SU-DHL-6 (cell line): ENCODE measurements around the gene GPR68.

Experiments
- H2AFZ ChIP-seq: fragments of 200-600 bp; sonication (generic); 2 replicates; pipeline ENCODE4 v1.6.1; 2014; ENCODE audit warnings: low read depth, mild to moderate bottlenecking, moderate library complexity, mixed read lengths, antibody characterized with exemption, low read length; ENCODE audit not compliant: severe bottlenecking
- H3F3A ChIP-seq: fragments of 200-600 bp; shearing (Covaris generic); 2 replicates; pipeline ENCODE4 v1.6.0; 2016; ENCODE audit warnings: antibody characterized with exemption, mild to moderate bottlenecking; ENCODE audit not compliant: insufficient read depth
- H3K27ac ChIP-seq: fragments of 200-600 bp; sonication (generic); 2 replicates; pipeline ENCODE4 v1.5.1; 2016; ENCODE audit warnings: low read depth, mild to moderate bottlenecking, low read length, moderate library complexity, mixed read lengths
- H3K27me3 ChIP-seq: fragments of 200-600 bp; sonication (generic), shearing (Covaris generic); 2 replicates; pipeline ENCODE4 v1.6.0; 2014; ENCODE audit warnings: mild to moderate bottlenecking, low read length
- H3K36me3 ChIP-seq: fragments of 200-600 bp; sonication (generic); 2 replicates; pipeline ENCODE4 v1.6.1; 2014; ENCODE audit warnings: mild to moderate bottlenecking, low read length, mixed read lengths
- H3K4me2 ChIP-seq: fragments of 300-600, 200-600 bp; shearing (Covaris generic), sonication (generic); 2 replicates; pipeline ENCODE4 v1.6.0; 2014; ENCODE audit warnings: low read length, low read depth, mild to moderate bottlenecking; ENCODE audit not compliant: poor library complexity, severe bottlenecking
- H3K4me3 ChIP-seq: fragments of 200-600 bp; sonication (generic); 2 replicates; pipeline ENCODE4 v1.5.1; 2014; ENCODE audit warnings: antibody characterized with exemption, low read length, mild to moderate bottlenecking, mixed read lengths; ENCODE audit not compliant: insufficient read depth, poor library complexity, severe bottlenecking
- H3K79me2 ChIP-seq: fragments of 200-600 bp; sonication (generic); 2 replicates; pipeline ENCODE4 v1.6.1; 2014; ENCODE audit warnings: mild to moderate bottlenecking, low read length, moderate library complexity; ENCODE audit not compliant: insufficient read depth
- H3K9ac ChIP-seq: fragments of 200-600 bp; sonication (generic); 2 replicates; pipeline ENCODE4 v1.7.0; 2014; ENCODE audit warnings: mild to moderate bottlenecking, low read length
- H3K9me2 ChIP-seq: fragments of 200-600 bp; sonication (generic); replicated peaks from 2 replicates; pipeline ENCODE4 v1.6.1; 2014; ENCODE audit warnings: low read length; ENCODE audit not compliant: insufficient read depth
- H3K9me3 ChIP-seq: fragments of 200-600 bp; sonication (generic); 2 replicates; pipeline ENCODE4 v1.6.1; 2014; ENCODE audit warnings: low read length, mixed read lengths; ENCODE audit not compliant: insufficient read depth
- H4K20me1 ChIP-seq: fragments of 200-600 bp; sonication (generic); 2 replicates; pipeline ENCODE4 v1.6.1; 2014; ENCODE audit warnings: low read depth, mild to moderate bottlenecking, antibody characterized with exemption, low read length, moderate library complexity, mixed read lengths
- EZH2phosphoT487 ChIP-seq: fragments of 200-600 bp; sonication (generic), shearing (Covaris generic); conservative IDR thresholded peaks from 2 replicates; pipeline ENCODE4 v1.6.1; 2018; ENCODE audit warnings: mild to moderate bottlenecking, antibody characterized with exemption, low read length, moderate library complexity, mixed read lengths
- TF ChIP-seq, protein P1 (sequence below): fragments of 200-600 bp; sonication (generic); IDR thresholded peaks from one replicate; pipeline ENCODE4 v1.5.1; 2017; ENCODE audit warnings: antibody characterized with exemption, mild to moderate bottlenecking, low read length, moderate library complexity; ENCODE audit not compliant: insufficient read depth, poor library complexity, severe bottlenecking

Gene GPR68

GRCh38 chr14:91216731-91217226, 27.7 kb downstream of the GPR68 start:
- Histone ChIP-seq H3K9me3 (no peaks in the 10 kb centered on the region), H3K4me3 (no peak overlapping the region), H3K79me2 (no peaks in the 10 kb centered on the region), H3K27ac (no peak overlapping the region), H3F3A (no peaks in the 10 kb centered on the region), H3K4me2 (no peak overlapping the region), H3K36me3 (no peaks in the 10 kb centered on the region), H2AFZ (no peak overlapping the region), H3K9ac (no peak overlapping the region), H3K9me2 (no peaks in the 10 kb centered on the region), H3K27me3 (no peaks in the 10 kb centered on the region), H4K20me1 (no peaks in the 10 kb centered on the region)
- TF ChIP-seq, protein P1, sequence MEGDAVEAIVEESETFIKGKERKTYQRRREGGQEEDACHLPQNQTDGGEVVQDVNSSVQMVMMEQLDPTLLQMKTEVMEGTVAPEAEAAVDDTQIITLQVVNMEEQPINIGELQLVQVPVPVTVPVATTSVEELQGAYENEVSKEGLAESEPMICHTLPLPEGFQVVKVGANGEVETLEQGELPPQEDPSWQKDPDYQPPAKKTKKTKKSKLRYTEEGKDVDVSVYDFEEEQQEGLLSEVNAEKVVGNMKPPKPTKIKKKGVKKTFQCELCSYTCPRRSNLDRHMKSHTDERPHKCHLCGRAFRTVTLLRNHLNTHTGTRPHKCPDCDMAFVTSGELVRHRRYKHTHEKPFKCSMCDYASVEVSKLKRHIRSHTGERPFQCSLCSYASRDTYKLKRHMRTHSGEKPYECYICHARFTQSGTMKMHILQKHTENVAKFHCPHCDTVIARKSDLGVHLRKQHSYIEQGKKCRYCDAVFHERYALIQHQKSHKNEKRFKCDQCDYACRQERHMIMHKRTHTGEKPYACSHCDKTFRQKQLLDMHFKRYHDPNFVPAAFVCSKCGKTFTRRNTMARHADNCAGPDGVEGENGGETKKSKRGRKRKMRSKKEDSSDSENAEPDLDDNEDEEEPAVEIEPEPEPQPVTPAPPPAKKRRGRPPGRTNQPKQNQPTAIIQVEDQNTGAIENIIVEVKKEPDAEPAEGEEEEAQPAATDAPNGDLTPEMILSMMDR = no peak
- no peak for TF ChIP-seq EZH2phosphoT487

- H3K27me3 ChIP-seq = no peaks in the 10 kb centered on the region
- H3K4me3 ChIP-seq = no peak overlapping the region
- H4K20me1 ChIP-seq = no peaks in the 10 kb centered on the region
- H3K9me3 ChIP-seq = no peaks in the 10 kb centered on the region
- no peaks in the 10 kb centered on the region for H3K79me2 ChIP-seq
- H2AFZ ChIP-seq = no peak overlapping the region
- no peak overlapping the region for H3K4me2 ChIP-seq
- no peaks in the 10 kb centered on the region for H3K36me3 ChIP-seq
- H3K27ac ChIP-seq = no peak overlapping the region
- no peaks in the 10 kb centered on the region for H3K9me2 ChIP-seq
- H3K9ac ChIP-seq = no peak overlapping the region
- TF ChIP-seq, protein P1 = no peak
- no peak for TF ChIP-seq EZH2phosphoT487
- H3F3A ChIP-seq = peaks cover 4% of the 10 kb centered on the region; the same call in 1 of the 2 replicates
These were observed 29.1 kb downstream of the GPR68 start for GRCh38 chr14:91215381-91215780.

- H3K4me3 ChIP-seq = no peak overlapping the region
- H3K9ac ChIP-seq = no peak overlapping the region
- peaks cover 4% of the 10 kb centered on the region; the same call in 1 of the 2 replicates for H3F3A ChIP-seq
- H3K4me2 ChIP-seq = no peak overlapping the region
- no peaks in the 10 kb centered on the region for H3K9me2 ChIP-seq
- H3K9me3 ChIP-seq = no peaks in the 10 kb centered on the region
- H3K79me2 ChIP-seq = no peaks in the 10 kb centered on the region
- no peak for TF ChIP-seq EZH2phosphoT487
- TF ChIP-seq, protein P1 = no peak
- H3K27ac ChIP-seq = no peak overlapping the region
- no peaks in the 10 kb centered on the region for H3K36me3 ChIP-seq
- no peaks in the 10 kb centered on the region for H3K27me3 ChIP-seq
- H2AFZ ChIP-seq = no peak overlapping the region
- no peaks in the 10 kb centered on the region for H4K20me1 ChIP-seq
These were observed 30.2 kb downstream of the GPR68 start for GRCh38 chr14:91214306-91214705.
